OCI-LY1 (cell line): ENCODE data around the gene KCNB1.

ENCODE experiments used
- H2AFZ ChIP-seq: fragments of 200-600 bp; sonication (generic), shearing (Covaris generic); 2 replicates; pipeline ENCODE4 v1.6.0; 2014; ENCODE audit warnings: antibody characterized with exemption, mild to moderate bottlenecking, low read length
- H3F3A ChIP-seq: fragments of 200-600 bp; sonication (generic), shearing (Covaris generic); 2 replicates; pipeline ENCODE4 v1.6.0; 2014; ENCODE audit warnings: mild to moderate bottlenecking, antibody characterized with exemption, low read length, moderate library complexity; ENCODE audit not compliant: insufficient read depth
- H3K27ac ChIP-seq: fragments of 200-600 bp; sonication (generic); 2 replicates; pipeline ENCODE4 v1.5.1; 2014; ENCODE audit warnings: low read length, mixed run types, mild to moderate bottlenecking, low read depth; ENCODE audit not compliant: poor library complexity, severe bottlenecking
- H3K27me3 ChIP-seq: fragments of 200-600 bp; sonication (generic); 2 replicates; pipeline ENCODE4 v1.6.0; 2014; ENCODE audit warnings: antibody characterized with exemption, mild to moderate bottlenecking, low read length, moderate library complexity; ENCODE audit not compliant: insufficient read depth
- H3K36me3 ChIP-seq: fragments of 200-600 bp; sonication (generic); 2 replicates; pipeline ENCODE4 v1.6.1; 2014; ENCODE audit warnings: mild to moderate bottlenecking, antibody characterized with exemption, low read length, moderate library complexity, mixed read lengths; ENCODE audit not compliant: insufficient read depth
- H3K4me1 ChIP-seq: fragments of 200-600 bp; sonication (generic); 2 replicates; pipeline ENCODE4 v1.5.1; 2014; ENCODE audit warnings: mild to moderate bottlenecking, low read length, moderate library complexity; ENCODE audit not compliant: insufficient read depth, severe bottlenecking
- H3K4me2 ChIP-seq: fragments of 200-600 bp; sonication (generic), shearing (Covaris generic); 2 replicates; pipeline ENCODE4 v1.6.1; 2014; ENCODE audit warnings: low read length
- H3K4me3 ChIP-seq: fragments of 200-600 bp; sonication (generic); 2 replicates; pipeline ENCODE4 v1.5.1; 2014; ENCODE audit warnings: low read length, low read depth, mild to moderate bottlenecking, mixed read lengths; ENCODE audit not compliant: poor library complexity, severe bottlenecking
- H3K79me2 ChIP-seq: fragments of 200-600 bp; shearing (Covaris generic); 2 replicates; pipeline ENCODE4 v1.6.1; 2016; ENCODE audit warnings: mixed run types, low read length, mixed read lengths; ENCODE audit not compliant: insufficient read depth
- H3K9ac ChIP-seq: fragments of 200-600 bp; sonication (generic), shearing (Covaris generic); 2 replicates; pipeline ENCODE4 v1.6.1; 2014; ENCODE audit warnings: mild to moderate bottlenecking, low read length, mixed read lengths
- H3K9me2 ChIP-seq: fragments of 200-600 bp; sonication (generic), shearing (Covaris generic); 2 replicates; pipeline ENCODE4 v1.6.1; 2014; ENCODE audit warnings: low read depth, mild to moderate bottlenecking, low read length, mixed read lengths
- H3K9me3 ChIP-seq: fragments of 200-600 bp; shearing (Covaris generic); 2 replicates; pipeline ENCODE4 v1.6.1; 2014; ENCODE audit warnings: low read length, mixed read lengths
- H4K20me1 ChIP-seq: fragments of 200-600 bp; sonication (generic), shearing (Covaris generic); 2 replicates; pipeline ENCODE4 v1.6.0; 2016; ENCODE audit warnings: mild to moderate bottlenecking, low read length; ENCODE audit not compliant: insufficient read depth
- EZH2 ChIP-seq: fragments of 200-600 bp; sonication (generic), shearing (Covaris generic); IDR thresholded peaks from 2 replicates; pipeline ENCODE4 v1.8.0; 2017; ENCODE audit warnings: borderline replicate concordance, mixed run types, mild to moderate bottlenecking, antibody characterized with exemption, low read length, moderate library complexity, mixed read lengths
- TF ChIP-seq, protein P1 (sequence below): fragments of 200-600 bp; sonication (generic), shearing (Covaris generic); IDR thresholded peaks from 2 replicates; pipeline ENCODE4 v1.5.1; 2017; ENCODE audit warnings: mild to moderate bottlenecking, antibody characterized with exemption, low read length, moderate library complexity, mixed read lengths

Gene KCNB1

DNA sequence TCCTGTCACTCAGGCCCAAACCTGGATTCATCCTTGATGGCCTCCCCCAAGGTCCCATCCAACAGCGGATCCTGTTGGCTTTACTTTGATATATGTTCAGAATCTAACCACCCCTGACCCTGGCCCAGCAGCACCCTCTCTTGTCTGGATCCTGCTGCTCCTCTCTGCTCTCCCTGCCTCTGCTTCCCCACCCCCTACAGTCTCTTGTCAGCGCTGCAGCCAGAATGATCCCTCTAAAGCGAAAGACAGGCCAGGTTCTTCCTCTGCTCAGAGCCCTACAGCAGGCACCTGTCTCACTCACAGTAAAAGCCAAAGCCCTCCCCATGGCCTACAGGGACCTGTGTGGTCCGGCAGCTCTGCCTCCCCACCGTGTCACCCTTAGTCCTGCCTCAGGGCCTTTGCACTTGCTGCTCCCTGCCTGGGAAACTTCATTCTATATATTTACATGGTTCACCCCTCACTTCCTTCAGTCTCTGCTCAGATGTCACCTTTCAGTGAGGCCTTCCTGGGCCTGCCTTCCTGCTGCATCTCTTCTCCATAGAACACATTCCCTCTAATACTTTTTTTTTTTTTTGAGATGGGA lies 37.4 kb upstream of the KCNB1 start:
- no peak overlapping the region for H3K4me2 ChIP-seq
- H3K4me3 ChIP-seq, result no peak overlapping the region
- no peaks in the 10 kb centered on the region for H3F3A ChIP-seq
- H3K9me2 ChIP-seq, result no peaks in the 10 kb centered on the region
- H3K9me3 ChIP-seq, result no peaks in the 10 kb centered on the region; the same call in 1 of the 2 replicates
- no peak overlapping the region for H3K27ac ChIP-seq
- H3K9ac ChIP-seq, result no peak overlapping the region
- no peaks in the 10 kb centered on the region for H3K36me3 ChIP-seq
- no peaks in the 10 kb centered on the region for H3K79me2 ChIP-seq
- H2AFZ ChIP-seq, result no peak overlapping the region
- no peaks in the 10 kb centered on the region for H4K20me1 ChIP-seq
- H3K4me1 ChIP-seq, result no peaks in the 10 kb centered on the region
- peaks cover 12% of the 10 kb centered on the region; the same call in 1 of the 2 replicates for H3K27me3 ChIP-seq
- TF ChIP-seq, protein P1, sequence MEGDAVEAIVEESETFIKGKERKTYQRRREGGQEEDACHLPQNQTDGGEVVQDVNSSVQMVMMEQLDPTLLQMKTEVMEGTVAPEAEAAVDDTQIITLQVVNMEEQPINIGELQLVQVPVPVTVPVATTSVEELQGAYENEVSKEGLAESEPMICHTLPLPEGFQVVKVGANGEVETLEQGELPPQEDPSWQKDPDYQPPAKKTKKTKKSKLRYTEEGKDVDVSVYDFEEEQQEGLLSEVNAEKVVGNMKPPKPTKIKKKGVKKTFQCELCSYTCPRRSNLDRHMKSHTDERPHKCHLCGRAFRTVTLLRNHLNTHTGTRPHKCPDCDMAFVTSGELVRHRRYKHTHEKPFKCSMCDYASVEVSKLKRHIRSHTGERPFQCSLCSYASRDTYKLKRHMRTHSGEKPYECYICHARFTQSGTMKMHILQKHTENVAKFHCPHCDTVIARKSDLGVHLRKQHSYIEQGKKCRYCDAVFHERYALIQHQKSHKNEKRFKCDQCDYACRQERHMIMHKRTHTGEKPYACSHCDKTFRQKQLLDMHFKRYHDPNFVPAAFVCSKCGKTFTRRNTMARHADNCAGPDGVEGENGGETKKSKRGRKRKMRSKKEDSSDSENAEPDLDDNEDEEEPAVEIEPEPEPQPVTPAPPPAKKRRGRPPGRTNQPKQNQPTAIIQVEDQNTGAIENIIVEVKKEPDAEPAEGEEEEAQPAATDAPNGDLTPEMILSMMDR, result no peak
- no peak for TF ChIP-seq EZH2

GRCh38 chr20:49519212-49519712 lies 36.8 kb upstream of the KCNB1 start:
- Histone ChIP-seq H3K9me3 (no peaks in the 10 kb centered on the region), H2AFZ (no peak overlapping the region), H3K4me2 (no peak overlapping the region), H3K27ac (no peak overlapping the region), H3K27me3 (peaks cover 12% of the 10 kb centered on the region; the same call in 1 of the 2 replicates), H3K9ac (no peak overlapping the region), H3K9me2 (no peaks in the 10 kb centered on the region), H3K4me3 (no peak overlapping the region), H3K79me2 (no peaks in the 10 kb centered on the region), H4K20me1 (no peaks in the 10 kb centered on the region), H3F3A (no peaks in the 10 kb centered on the region), H3K4me1 (no peaks in the 10 kb centered on the region), H3K36me3 (no peaks in the 10 kb centered on the region)
- no peak for TF ChIP-seq EZH2
- TF ChIP-seq, protein P1, result no peak

DNA sequence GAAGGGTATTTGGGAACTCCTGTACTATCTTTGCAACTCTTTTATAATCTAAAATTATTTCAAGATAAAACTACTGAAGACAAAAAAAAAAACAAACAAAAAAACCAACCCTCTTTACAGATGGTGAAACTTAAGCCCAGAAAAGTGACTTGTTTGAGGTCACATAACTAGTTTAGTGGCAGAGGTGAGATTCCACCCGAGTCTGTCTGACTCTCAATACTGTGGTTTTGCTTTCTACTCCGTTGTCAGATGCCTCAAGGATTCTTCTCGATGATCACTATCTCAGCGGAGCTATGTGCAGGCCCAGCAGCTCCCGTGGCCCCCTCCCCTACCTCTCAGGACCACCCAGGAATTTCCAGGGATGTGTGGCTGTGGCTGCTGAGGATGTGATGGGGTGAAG lies 36.1 kb upstream of the KCNB1 start:
- Histone ChIP-seq H3F3A (no peaks in the 10 kb centered on the region), H3K36me3 (no peaks in the 10 kb centered on the region)

More for the DNA sequence above, 36.1 kb upstream of the KCNB1 start:
- H4K20me1 ChIP-seq, result no peaks in the 10 kb centered on the region
- no peaks in the 10 kb centered on the region for H3K79me2 ChIP-seq
- no peak overlapping the region for H3K9ac ChIP-seq
- H3K9me3 ChIP-seq, result no peaks in the 10 kb centered on the region
- TF ChIP-seq, protein P1, result no peak
- TF ChIP-seq EZH2, result no peak
- H3K4me3 ChIP-seq, result no peak overlapping the region
- no peaks in the 10 kb centered on the region for H3K9me2 ChIP-seq
- no peak overlapping the region for H3K4me2 ChIP-seq
- no peak overlapping the region for H3K27ac ChIP-seq
- H2AFZ ChIP-seq, result no peak overlapping the region
- no peaks in the 10 kb centered on the region for H3K4me1 ChIP-seq
- H3K27me3 ChIP-seq, result peaks cover 12% of the 10 kb centered on the region; the same call in 1 of the 2 replicates
